Measurements from ENCODE around the gene CYB561D1. TPM values are rescaled to one million over a fixed set of nuclear protein-coding genes. Genes with fewer than 3 reads are reported as not detected.

Gene CYB561D1
- total RNA-seq, 1 experiment from 2014 or later, result 3.5 TPM

GRCh38 chr1:109532365-109533136, 38.7 kb downstream of the CYB561D1 start:
- H3K4me1 ChIP-seq (replicated peaks), result peaks cover 5% of the 10 kb centered on the region
- no peaks in the 10 kb centered on the region for H3K36me3 ChIP-seq
- no peaks in the 10 kb centered on the region for H3K27me3 ChIP-seq (replicated peaks)
- 0 out of 2 replicates have a peak overlapping the region, but pooled peaks have one; percentile 14 for H3K27ac ChIP-seq
- H3K4me3 ChIP-seq, result no peak overlapping the region
- DNase-seq (ENCODE audit: low read depth in 1 of 2, low spot score in 2 of 2), result peak; percentile 65 to 78
- no peaks in the 10 kb centered on the region for H3K9me3 ChIP-seq (replicated peaks)

GRCh38 chr1:109534307-109534858, 40.5 kb downstream of the CYB561D1 start:
- H3K27me3 ChIP-seq (replicated peaks), result no peaks in the 10 kb centered on the region

GRCh38 chr1:109535481-109535880, 41.6 kb downstream of the CYB561D1 start:
- H3K9me3 ChIP-seq (replicated peaks), result no peaks in the 10 kb centered on the region
- H3K4me1 ChIP-seq (replicated peaks), result peaks cover 5% of the 10 kb centered on the region
- H3K27me3 ChIP-seq (replicated peaks), result no peaks in the 10 kb centered on the region
- H3K4me3 ChIP-seq, result no peak overlapping the region
- H3K27ac ChIP-seq, result no peak overlapping the region
- DNase-seq (ENCODE audit: low read depth in 1 of 2, low spot score in 2 of 2), result no peak
- no peaks in the 10 kb centered on the region for H3K36me3 ChIP-seq

More at GRCh38 chr1:109534307-109534858, 40.5 kb downstream of the CYB561D1 start:
- Histone ChIP-seq H3K36me3 (no peaks in the 10 kb centered on the region), H3K27ac (no peak overlapping the region), H3K4me1 (replicated peaks) (peaks cover 5% of the 10 kb centered on the region), H3K4me3 (no peak overlapping the region), H3K9me3 (replicated peaks) (no peaks in the 10 kb centered on the region)
- DNase-seq (ENCODE audit: low read depth in 1 of 2, low spot score in 2 of 2), result no peak

- DNase-seq (ENCODE audit: low read depth in 1 of 2, low spot score in 2 of 2), result no peak
- no peak overlapping the region for H3K4me3 ChIP-seq
- no peaks in the 10 kb centered on the region for H3K9me3 ChIP-seq (replicated peaks)
- peaks cover 5% of the 10 kb centered on the region for H3K4me1 ChIP-seq (replicated peaks)
- no peaks in the 10 kb centered on the region for H3K27me3 ChIP-seq (replicated peaks)
- H3K36me3 ChIP-seq, result no peaks in the 10 kb centered on the region
- no peak overlapping the region for H3K27ac ChIP-seq
These were observed 42.1 kb downstream of the CYB561D1 start for GRCh38 chr1:109535971-109536491.

GRCh38 chr1:109537450-109538178, 43.7 kb downstream of the CYB561D1 start:
- Histone ChIP-seq H3K4me1 (replicated peaks) (peaks cover under 1% of the 10 kb centered on the region), H3K27me3 (replicated peaks) (no peaks in the 10 kb centered on the region), H3K9me3 (replicated peaks) (no peaks in the 10 kb centered on the region), H3K27ac (no peak overlapping the region), H3K36me3 (no peaks in the 10 kb centered on the region), H3K4me3 (no peak overlapping the region)
- no peak for DNase-seq (ENCODE audit: low read depth in 1 of 2, low spot score in 2 of 2)

- H3K9me3 ChIP-seq (replicated peaks), result no peaks in the 10 kb centered on the region
- H3K36me3 ChIP-seq, result no peaks in the 10 kb centered on the region
- no peak overlapping the region for H3K27ac ChIP-seq
- DNase-seq (ENCODE audit: low read depth in 1 of 2, low spot score in 2 of 2), result no peak
- no peak overlapping the region for H3K4me3 ChIP-seq
- no peaks in the 10 kb centered on the region for H3K27me3 ChIP-seq (replicated peaks)
- no peaks in the 10 kb centered on the region for H3K4me1 ChIP-seq (replicated peaks)
These were observed 45.1 kb downstream of the CYB561D1 start for GRCh38 chr1:109538827-109539555.

GRCh38 chr1:109539676-109540075, 45.8 kb downstream of the CYB561D1 start, which contains the start of gene GPR61:
TSS of gene GPR61 (plus strand) at chr1:109539872. CDS start at chr1:109543023, 3,151 bp downstream.
- DNase-seq (ENCODE audit: low read depth in 1 of 2, low spot score in 2 of 2), result no peak
- H3K27ac ChIP-seq, result no peak within 1 kb of the TSS
- no peaks in the 10 kb centered on the region for H3K27me3 ChIP-seq (replicated peaks)

GRCh38 chr1:109541102-109541501, 47.2 kb downstream of the CYB561D1 start:
- DNase-seq (ENCODE audit: low read depth in 1 of 2, low spot score in 2 of 2), result no peak
- no peak overlapping the region for H3K4me3 ChIP-seq
- no peaks in the 10 kb centered on the region for H3K9me3 ChIP-seq (replicated peaks)
- no peaks in the 10 kb centered on the region for H3K4me1 ChIP-seq (replicated peaks)
- H3K36me3 ChIP-seq, result no peaks in the 10 kb centered on the region
- H3K27ac ChIP-seq, result no peak overlapping the region
- H3K27me3 ChIP-seq (replicated peaks), result no peaks in the 10 kb centered on the region

More at GRCh38 chr1:109539676-109540075, 45.8 kb downstream of the CYB561D1 start, which contains the start of gene GPR61:
- Histone ChIP-seq H3K4me1 (replicated peaks) (no peaks in the 10 kb centered on the region), H3K4me3 (no peak within 1 kb of the TSS), H3K9me3 (replicated peaks) (no peaks in the 10 kb centered on the region), H3K36me3 (no peaks in the 10 kb centered on the region)

GRCh38 chr1:109542657-109543056, 48.8 kb downstream of the CYB561D1 start:
- DNase-seq (ENCODE audit: low read depth in 1 of 2, low spot score in 2 of 2), result no peak
- Histone ChIP-seq H3K9me3 (replicated peaks) (no peaks in the 10 kb centered on the region), H3K36me3 (no peaks in the 10 kb centered on the region), H3K4me1 (replicated peaks) (peaks cover 14% of the 10 kb centered on the region), H3K4me3 (no peak overlapping the region), H3K27ac (no peak overlapping the region), H3K27me3 (replicated peaks) (no peaks in the 10 kb centered on the region)

GRCh38 chr1:109543283-109543987, 49.5 kb downstream of the CYB561D1 start:
- Histone ChIP-seq H3K4me1 (replicated peaks) (peaks cover 15% of the 10 kb centered on the region), H3K9me3 (replicated peaks) (no peaks in the 10 kb centered on the region), H3K4me3 (no peak overlapping the region), H3K27ac (no peak overlapping the region), H3K36me3 (peaks cover under 1% of the 10 kb centered on the region; the same call in 1 of the 2 replicates), H3K27me3 (replicated peaks) (no peaks in the 10 kb centered on the region)
- DNase-seq (ENCODE audit: low read depth in 1 of 2, low spot score in 2 of 2), result no peak

GRCh38 chr1:109543988-109544735, 50.3 kb downstream of the CYB561D1 start:
- H3K27ac ChIP-seq, result no peak overlapping the region
- H3K9me3 ChIP-seq (replicated peaks), result no peaks in the 10 kb centered on the region
- DNase-seq (ENCODE audit: low read depth in 1 of 2, low spot score in 2 of 2), result no peak
- no peaks in the 10 kb centered on the region for H3K27me3 ChIP-seq (replicated peaks)
- H3K36me3 ChIP-seq, result peaks cover 4% of the 10 kb centered on the region; the same call in 1 of the 2 replicates
- no peak overlapping the region for H3K4me3 ChIP-seq
- H3K4me1 ChIP-seq (replicated peaks), result peaks cover 15% of the 10 kb centered on the region
